Neural progenitor cell (in vitro differentiated cells): ENCODE results near the gene SLC22A23.

Experiments
- CTCF ChIP-seq: fragments of 200-600 bp; sonication (generic); IDR thresholded peaks from 2 replicates; pipeline ENCODE4 v1.5.1; 2017; ENCODE audit warnings: antibody characterized with exemption, mild to moderate bottlenecking
- EZH2 ChIP-seq: fragments of 200-600 bp; sonication (generic); IDR thresholded peaks from 2 replicates; pipeline ENCODE4 v1.6.1; 2017; ENCODE audit warnings: antibody characterized with exemption, mild to moderate bottlenecking, moderate library complexity

GRCh38 chr6:3357678-3358077, 99.2 kb downstream of the SLC22A23 start:
- TF ChIP-seq CTCF (no peak), EZH2 (no peak)
